RWPE2 (cell line): ENCODE results near the gene PRKACB.

Experiments used
- ATAC-seq: fragments of 200-7000 bp; cut with Tn5 transposase; 3 replicates; pipeline ENCODE4 v1.9.1; 2021; ENCODE audit warnings: low read depth
- DNase-seq: peaks from one replicate; pipeline ENCODE4 v3.0.0-alpha.2; 2020; ENCODE audit warnings: low spot score
- H3K27ac ChIP-seq: fragments of 450-650 bp; 2 replicates; pipeline ENCODE4 v1.5.1; 2017; ENCODE audit warnings: mild to moderate bottlenecking; ENCODE audit not compliant: poor library complexity, severe bottlenecking
- H3K27me3 ChIP-seq: fragments of 250-450 bp; sonication (Bioruptor Pico); 2 replicates; pipeline ENCODE4 v1.5.1; 2021; ENCODE audit warnings: mild to moderate bottlenecking, moderate library complexity; ENCODE audit not compliant: insufficient read depth, poor library complexity, severe bottlenecking
- H3K36me3 ChIP-seq: fragments of 250-450 bp; sonication (Bioruptor Pico); 2 replicates; pipeline ENCODE4 v1.5.1; 2020; ENCODE audit warnings: low read depth, mild to moderate bottlenecking, moderate library complexity
- H3K4me1 ChIP-seq: fragments of 250-450 bp; sonication (Bioruptor Pico); 2 replicates; pipeline ENCODE4 v1.5.1; 2021; ENCODE audit warnings: mild to moderate bottlenecking, moderate library complexity; ENCODE audit not compliant: insufficient read depth, poor library complexity, severe bottlenecking
- H3K4me3 ChIP-seq: fragments of 250-450 bp; sonication (Bioruptor Pico); 2 replicates; pipeline ENCODE4 v1.5.1; 2021; ENCODE audit warnings: mild to moderate bottlenecking, moderate library complexity; ENCODE audit not compliant: severe bottlenecking
- H3K9me3 ChIP-seq: fragments of 250-450 bp; sonication (Bioruptor Pico); 2 replicates; pipeline ENCODE4 v1.5.1; 2021; ENCODE audit warnings: mild to moderate bottlenecking, moderate library complexity; ENCODE audit not compliant: severe bottlenecking
- TF ChIP-seq, protein P1 (sequence below): fragments of 450-650 bp; IDR thresholded peaks from one replicate; pipeline ENCODE4 v1.5.1; 2017; ENCODE audit warnings: mild to moderate bottlenecking, moderate library complexity; ENCODE audit not compliant: poor library complexity, severe bottlenecking

Gene PRKACB

DNA sequence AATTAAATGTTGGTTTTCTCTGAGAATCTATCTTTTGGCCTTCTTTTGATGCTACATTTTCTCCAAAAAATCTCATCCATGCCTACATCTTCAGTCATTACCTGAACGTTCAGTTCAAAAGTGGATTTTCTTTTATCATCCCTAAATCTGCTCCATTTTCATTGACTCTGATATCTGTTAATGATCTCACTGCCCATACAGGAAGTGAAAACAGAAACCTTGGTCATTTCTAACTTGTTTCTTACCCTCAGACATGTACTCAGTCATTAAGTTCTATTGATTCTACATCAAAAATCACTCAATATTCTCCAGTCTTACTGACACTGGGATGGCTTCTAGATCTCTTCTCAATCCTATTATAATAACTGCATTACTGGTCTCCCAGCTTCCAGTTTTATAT is 22.7 kb downstream of the PRKACB start:
- TF ChIP-seq, protein P1, sequence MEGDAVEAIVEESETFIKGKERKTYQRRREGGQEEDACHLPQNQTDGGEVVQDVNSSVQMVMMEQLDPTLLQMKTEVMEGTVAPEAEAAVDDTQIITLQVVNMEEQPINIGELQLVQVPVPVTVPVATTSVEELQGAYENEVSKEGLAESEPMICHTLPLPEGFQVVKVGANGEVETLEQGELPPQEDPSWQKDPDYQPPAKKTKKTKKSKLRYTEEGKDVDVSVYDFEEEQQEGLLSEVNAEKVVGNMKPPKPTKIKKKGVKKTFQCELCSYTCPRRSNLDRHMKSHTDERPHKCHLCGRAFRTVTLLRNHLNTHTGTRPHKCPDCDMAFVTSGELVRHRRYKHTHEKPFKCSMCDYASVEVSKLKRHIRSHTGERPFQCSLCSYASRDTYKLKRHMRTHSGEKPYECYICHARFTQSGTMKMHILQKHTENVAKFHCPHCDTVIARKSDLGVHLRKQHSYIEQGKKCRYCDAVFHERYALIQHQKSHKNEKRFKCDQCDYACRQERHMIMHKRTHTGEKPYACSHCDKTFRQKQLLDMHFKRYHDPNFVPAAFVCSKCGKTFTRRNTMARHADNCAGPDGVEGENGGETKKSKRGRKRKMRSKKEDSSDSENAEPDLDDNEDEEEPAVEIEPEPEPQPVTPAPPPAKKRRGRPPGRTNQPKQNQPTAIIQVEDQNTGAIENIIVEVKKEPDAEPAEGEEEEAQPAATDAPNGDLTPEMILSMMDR, result no peak

DNA sequence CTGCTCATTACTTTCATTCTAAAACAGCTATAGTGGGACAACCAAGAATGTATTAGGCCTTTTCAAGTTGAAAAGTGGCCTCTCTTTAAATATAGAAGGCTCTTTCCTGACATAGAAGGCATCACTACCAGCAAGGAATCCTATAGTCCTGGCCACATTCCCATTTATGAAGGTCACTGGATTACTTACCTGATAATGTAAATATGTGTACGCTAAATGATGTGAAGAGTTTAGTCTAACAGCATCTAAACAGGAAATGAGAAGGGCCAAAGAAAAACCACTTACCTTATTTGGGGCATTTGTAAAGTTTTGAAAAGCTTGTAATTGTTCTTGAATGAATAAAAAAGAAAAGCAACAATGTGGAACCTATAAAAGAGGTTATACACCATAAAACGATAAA is 24.7 kb downstream of the PRKACB start:
- Histone ChIP-seq H3K27ac (no peak overlapping the region), H3K27me3 (no peaks in the 10 kb centered on the region), H3K9me3 (no peaks in the 10 kb centered on the region), H3K36me3 (no peaks in the 10 kb centered on the region), H3K4me1 (peaks cover 8% of the 10 kb centered on the region), H3K4me3 (no peak overlapping the region)
- DNase-seq (no peak), ATAC-seq (no peak)
- TF ChIP-seq, protein P1, result no peak

More for the DNA sequence above, 22.7 kb downstream of the PRKACB start:
- no peaks in the 10 kb centered on the region for H3K9me3 ChIP-seq
- H3K27ac ChIP-seq, result no peak overlapping the region
- no peak overlapping the region for H3K4me3 ChIP-seq
- no peak for ATAC-seq
- DNase-seq, result no peak
- no peaks in the 10 kb centered on the region for H3K27me3 ChIP-seq
- peaks cover 7% of the 10 kb centered on the region for H3K4me1 ChIP-seq
- no peaks in the 10 kb centered on the region for H3K36me3 ChIP-seq

DNA sequence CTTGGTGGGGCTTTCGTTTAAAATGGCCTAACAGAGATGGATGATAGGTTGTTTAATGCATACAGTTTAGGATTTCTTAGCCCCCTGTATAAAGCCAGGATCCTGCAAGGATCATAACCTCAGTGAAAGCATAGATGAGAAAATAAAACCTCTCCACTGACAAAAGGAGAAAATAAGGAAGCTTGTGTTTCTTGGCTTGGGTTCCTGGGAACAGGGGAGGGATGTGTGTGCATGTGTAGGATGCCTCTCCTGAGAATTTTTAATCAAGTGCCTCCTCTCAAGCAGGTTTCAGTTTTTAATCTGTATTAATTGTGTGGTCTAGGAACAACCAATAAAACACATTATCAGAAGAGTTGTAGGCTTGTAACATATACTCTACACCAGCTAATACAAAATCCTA is 26.1 kb downstream of the PRKACB start:
- H3K27ac ChIP-seq, result no peak overlapping the region
- TF ChIP-seq, protein P1, result no peak
- no peak overlapping the region for H3K4me3 ChIP-seq
- no peaks in the 10 kb centered on the region for H3K36me3 ChIP-seq
- ATAC-seq, result no peak
- no peaks in the 10 kb centered on the region for H3K27me3 ChIP-seq
- no peak for DNase-seq
- no peaks in the 10 kb centered on the region for H3K9me3 ChIP-seq
- H3K4me1 ChIP-seq, result peaks cover 22% of the 10 kb centered on the region

DNA sequence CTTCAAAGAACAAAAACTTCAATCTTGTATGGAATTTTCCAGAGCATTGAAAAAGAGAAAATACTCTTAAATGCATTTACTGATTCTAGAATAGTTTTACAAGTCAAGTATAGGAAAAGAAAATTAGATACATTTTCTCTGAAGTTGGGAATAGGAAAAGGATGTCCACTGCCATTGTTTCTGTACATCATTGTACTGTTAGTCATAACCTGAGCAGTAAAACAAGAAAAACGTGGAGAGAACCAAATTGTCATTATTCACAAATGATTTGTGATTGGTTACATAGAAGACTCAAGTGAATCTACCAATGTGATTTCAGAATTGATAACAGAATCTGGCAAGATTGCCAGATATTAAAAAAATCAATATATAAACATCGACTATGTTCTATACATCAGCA is 27.4 kb downstream of the PRKACB start:
- H3K27ac ChIP-seq, result no peak overlapping the region
- no peak overlapping the region for H3K4me3 ChIP-seq
- H3K9me3 ChIP-seq, result no peaks in the 10 kb centered on the region
- no peaks in the 10 kb centered on the region for H3K27me3 ChIP-seq
- H3K4me1 ChIP-seq, result peaks cover 34% of the 10 kb centered on the region
- TF ChIP-seq, protein P1, result no peak
- no peaks in the 10 kb centered on the region for H3K36me3 ChIP-seq
- ATAC-seq (no peak), DNase-seq (no peak)

DNA sequence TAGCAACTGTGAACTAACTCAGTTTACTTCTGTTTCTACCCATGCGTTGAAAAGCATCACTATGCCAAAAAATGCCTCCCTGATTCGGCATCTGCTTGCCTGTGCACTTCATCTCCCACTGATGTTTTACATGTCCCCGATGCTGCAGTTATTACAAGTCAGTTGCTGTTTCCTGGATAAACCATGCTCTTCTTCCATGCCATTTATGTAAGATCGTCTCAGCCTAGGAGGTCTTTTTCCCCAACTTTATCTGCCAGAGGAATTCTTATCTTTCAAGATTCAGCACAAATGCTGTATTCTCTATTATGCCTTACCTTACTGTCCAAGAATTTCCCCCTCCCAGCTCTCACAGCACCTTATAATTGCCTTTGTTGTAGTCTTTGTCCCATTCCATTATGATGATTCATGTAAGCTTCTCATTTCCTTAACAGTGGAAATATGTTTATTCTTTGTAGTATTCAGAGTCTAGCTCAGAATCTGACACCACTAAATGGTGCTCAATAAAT is 30.0 kb downstream of the PRKACB start:
- ATAC-seq (peak; percentile 99), DNase-seq (no peak)
- H3K27ac ChIP-seq, result peak overlapping the region; percentile 78
- TF ChIP-seq, protein P1, result no peak
- H3K27me3 ChIP-seq, result no peaks in the 10 kb centered on the region
- peaks cover 37% of the 10 kb centered on the region for H3K4me1 ChIP-seq
- no peaks in the 10 kb centered on the region for H3K36me3 ChIP-seq
- no peak overlapping the region for H3K4me3 ChIP-seq
- no peaks in the 10 kb centered on the region for H3K9me3 ChIP-seq
